Smooth muscle cell (in vitro differentiated cells): Measurements from ENCODE around the gene VPS35. TPM values are rescaled to one million over a fixed set of nuclear protein-coding genes. Genes with fewer than 3 reads are reported as not detected.

Source experiments
- DNase-seq: peaks from one replicate; lab custom pipeline; 2025; ENCODE audit not compliant: unreplicated experiment; lab: John Stamatoyannopoulos, UW
- H2AFZ ChIP-seq: fragments of 200-600 bp; sonication (generic); 2 replicates; pipeline ENCODE4 v1.6.0; 2016; ENCODE audit warnings: antibody characterized with exemption, low read depth, mild to moderate bottlenecking
- H3F3A ChIP-seq: fragments of 200-600 bp; sonication (generic); 2 replicates; pipeline ENCODE4 v1.6.0; 2017; ENCODE audit warnings: antibody characterized with exemption, low read depth
- H3K27ac ChIP-seq: fragments of 200-600 bp; sonication (generic); 2 replicates; pipeline ENCODE4 v1.5.1; 2016; ENCODE audit warnings: low read depth, mild to moderate bottlenecking
- H3K27me3 ChIP-seq: fragments of 200-600 bp; sonication (generic); 2 replicates; pipeline ENCODE4 v1.6.1; 2016; ENCODE audit warnings: low read depth, mild to moderate bottlenecking
- H3K36me3 ChIP-seq: fragments of 200-600 bp; sonication (generic); 2 replicates; pipeline ENCODE4 v1.5.1; 2016; ENCODE audit warnings: low read depth
- H3K4me1 ChIP-seq: fragments of 200-600 bp; sonication (generic); 2 replicates; pipeline ENCODE4 v1.5.1; 2016; ENCODE audit warnings: low read depth
- H3K4me2 ChIP-seq: fragments of 200-600 bp; sonication (generic); 2 replicates; pipeline ENCODE4 v1.6.0; 2016; ENCODE audit warnings: mild to moderate bottlenecking
- H3K4me3 ChIP-seq: fragments of 200-600 bp; sonication (generic); 2 replicates; pipeline ENCODE4 v1.5.1; 2016; ENCODE audit warnings: mild to moderate bottlenecking
- H3K79me2 ChIP-seq: fragments of 200-600 bp; sonication (generic); 2 replicates; pipeline ENCODE4 v1.6.0; 2016; ENCODE audit warnings: low read depth, mild to moderate bottlenecking
- H3K9ac ChIP-seq: fragments of 200-600 bp; sonication (generic); 2 replicates; pipeline ENCODE4 v1.6.0; 2016; ENCODE audit warnings: low read depth
- H3K9me3 ChIP-seq: fragments of 200-600 bp; sonication (generic); replicated peaks from 2 replicates; pipeline ENCODE4 v1.5.1; 2016; ENCODE audit warnings: low read depth
- H4K20me1 ChIP-seq: fragments of 200-600 bp; sonication (generic); 2 replicates; pipeline ENCODE4 v1.6.0; 2016; ENCODE audit warnings: low read depth
- CTCF ChIP-seq: fragments of 200-600 bp; sonication (generic); IDR thresholded peaks from 2 replicates; pipeline ENCODE4 v1.5.1; 2017; ENCODE audit warnings: borderline replicate concordance, mild to moderate bottlenecking, antibody characterized with exemption; ENCODE audit not compliant: insufficient read depth, poor library complexity, severe bottlenecking
- WGBS: methylation state at CpG from one replicate; pipeline ENCODE4 v1.1.7; 2016; ENCODE audit warnings: low lambda C conversion rate; 5-methylcytosine and 5-hydroxymethylcytosine counted together
- polyA plus RNA-seq: library from polyadenylated mRNA; unstranded; fragments of >200 nt; fragmentation: Nextera tagmentation; extraction: Ambion mirVana; gene quantifications from 2 replicates; pipeline ENCODE4 v1.2.1, GENCODE V29; 2016
- total RNA-seq: library from RNA; depleted of rRNA; stranded (reverse); fragments of >200 nt; gene quantifications from 2 replicates; pipeline ENCODE4 v1.2.3, GENCODE V29; 2014

VPS35 gene
- total RNA-seq (103 and 195 TPM in 2 replicates), polyA plus RNA-seq (59.5 and 83.6 TPM in 2 replicates)

GRCh38 chr16:46688654-46689364, at the start of gene VPS35:
TSS of gene VPS35 (minus strand) at chr16:46689178. CDS start at chr16:46689133, 45 bp downstream.
- peaks cover 27% of the 10 kb centered on the region for H3K4me1 ChIP-seq
- H3K79me2 ChIP-seq: peaks cover 71% of the 10 kb centered on the region
- peak within 1 kb of the TSS; percentile 88 for H3K9ac ChIP-seq
- H3K36me3 ChIP-seq: no peaks in the 10 kb centered on the region
- peak within 1 kb of the TSS; percentile 90 for H3K4me3 ChIP-seq
- TF ChIP-seq CTCF: peak; percentile 25
- peaks cover 50% of the 10 kb centered on the region for H4K20me1 ChIP-seq
- under 1% methylated on average over 48 of the region's 54 CpGs for WGBS
- H3K27ac ChIP-seq: peak within 1 kb of the TSS; percentile 89
- DNase-seq: peak; percentile 99
- peaks cover 15% of the 10 kb centered on the region for H3F3A ChIP-seq
- peak within 1 kb of the TSS; percentile 92 for H3K4me2 ChIP-seq
- peak within 1 kb of the TSS; percentile 84 for H2AFZ ChIP-seq
- no peaks in the 10 kb centered on the region for H3K9me3 ChIP-seq
- no peaks in the 10 kb centered on the region for H3K27me3 ChIP-seq

GRCh38 chr16:46737621-46738214, 48.7 kb upstream of the VPS35 start:
- H3F3A ChIP-seq: no peaks in the 10 kb centered on the region
- WGBS: 93% methylated on average over 14 of the region's 14 CpGs

DNA sequence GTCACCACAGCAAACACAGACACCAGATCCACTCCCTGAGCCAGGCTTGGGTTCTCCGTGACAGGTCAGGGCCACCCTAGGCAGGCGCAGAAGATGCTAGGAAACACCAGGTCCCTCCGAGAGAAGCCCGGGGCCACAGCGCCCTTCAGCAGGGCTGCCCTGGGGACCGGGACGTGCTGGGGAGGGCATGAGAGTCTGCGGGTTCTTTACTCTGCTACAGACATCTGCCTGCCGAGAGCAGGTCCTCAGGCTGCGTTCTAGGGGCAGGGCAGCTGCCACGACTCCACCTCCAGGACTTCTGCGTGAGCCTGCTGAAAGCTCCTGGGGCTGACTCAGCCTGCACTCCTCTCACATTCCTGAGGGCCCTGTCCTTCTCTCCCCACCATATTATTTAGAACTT, 47.7 kb upstream of the VPS35 start:
- Histone ChIP-seq H3K9me3 (no peaks in the 10 kb centered on the region), H2AFZ (no peak overlapping the region), H3K9ac (no peak overlapping the region), H3K27ac (no peak overlapping the region), H3K4me1 (no peaks in the 10 kb centered on the region), H3K27me3 (no peaks in the 10 kb centered on the region), H3F3A (no peaks in the 10 kb centered on the region), H4K20me1 (no peaks in the 10 kb centered on the region), H3K4me3 (no peak overlapping the region), H3K36me3 (no peaks in the 10 kb centered on the region), H3K4me2 (no peak overlapping the region), H3K79me2 (no peaks in the 10 kb centered on the region)
- 51% methylated on average over 12 of the region's 12 CpGs for WGBS
- no peak for DNase-seq
- no peak for TF ChIP-seq CTCF

More at GRCh38 chr16:46737621-46738214, 48.7 kb upstream of the VPS35 start:
- H3K9ac ChIP-seq: no peak overlapping the region
- no peaks in the 10 kb centered on the region for H3K4me1 ChIP-seq
- no peak overlapping the region for H2AFZ ChIP-seq
- H3K79me2 ChIP-seq: no peaks in the 10 kb centered on the region
- DNase-seq: no peak
- no peaks in the 10 kb centered on the region for H3K27me3 ChIP-seq
- no peak overlapping the region for H3K4me2 ChIP-seq
- H3K27ac ChIP-seq: no peak overlapping the region
- no peaks in the 10 kb centered on the region for H4K20me1 ChIP-seq
- H3K4me3 ChIP-seq: no peak overlapping the region
- TF ChIP-seq CTCF: no peak
- H3K9me3 ChIP-seq: no peaks in the 10 kb centered on the region
- H3K36me3 ChIP-seq: no peaks in the 10 kb centered on the region
